ENCODE measurements around the gene HAT1.

Gene HAT1

DNA sequence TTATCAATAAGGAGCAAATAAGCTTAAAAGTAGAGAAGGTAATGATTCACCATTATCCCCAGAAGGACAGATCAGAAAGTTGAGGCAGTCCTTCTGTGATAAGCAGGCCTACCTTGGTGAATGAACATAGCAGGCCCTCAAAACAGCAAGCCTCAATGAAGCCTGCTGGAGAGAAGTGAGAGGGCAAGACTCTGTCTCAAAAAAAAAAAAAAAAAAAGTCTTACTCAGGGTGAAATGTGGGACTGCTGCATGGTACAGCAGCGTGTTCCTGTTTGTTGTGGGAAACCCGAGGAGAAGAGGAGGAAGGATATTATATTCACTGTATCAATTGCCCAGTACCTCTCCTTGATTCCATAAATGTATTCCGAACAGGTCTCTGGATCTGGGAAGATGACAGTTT is 8.7 kb upstream of the HAT1 start:
- peak overlapping the region; percentile 45; the same call in 1 of the 2 replicates for H2AFZ ChIP-seq (ENCODE audit: low read length)
- no peak for TF ChIP-seq EZH2phosphoT487 (IDR thresholded peaks at IDR 0.05; ENCODE audit: borderline replicate concordance)
- TF ChIP-seq, protein P1, sequence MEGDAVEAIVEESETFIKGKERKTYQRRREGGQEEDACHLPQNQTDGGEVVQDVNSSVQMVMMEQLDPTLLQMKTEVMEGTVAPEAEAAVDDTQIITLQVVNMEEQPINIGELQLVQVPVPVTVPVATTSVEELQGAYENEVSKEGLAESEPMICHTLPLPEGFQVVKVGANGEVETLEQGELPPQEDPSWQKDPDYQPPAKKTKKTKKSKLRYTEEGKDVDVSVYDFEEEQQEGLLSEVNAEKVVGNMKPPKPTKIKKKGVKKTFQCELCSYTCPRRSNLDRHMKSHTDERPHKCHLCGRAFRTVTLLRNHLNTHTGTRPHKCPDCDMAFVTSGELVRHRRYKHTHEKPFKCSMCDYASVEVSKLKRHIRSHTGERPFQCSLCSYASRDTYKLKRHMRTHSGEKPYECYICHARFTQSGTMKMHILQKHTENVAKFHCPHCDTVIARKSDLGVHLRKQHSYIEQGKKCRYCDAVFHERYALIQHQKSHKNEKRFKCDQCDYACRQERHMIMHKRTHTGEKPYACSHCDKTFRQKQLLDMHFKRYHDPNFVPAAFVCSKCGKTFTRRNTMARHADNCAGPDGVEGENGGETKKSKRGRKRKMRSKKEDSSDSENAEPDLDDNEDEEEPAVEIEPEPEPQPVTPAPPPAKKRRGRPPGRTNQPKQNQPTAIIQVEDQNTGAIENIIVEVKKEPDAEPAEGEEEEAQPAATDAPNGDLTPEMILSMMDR (conservative IDR thresholded peaks at IDR 0.05; ENCODE audit: low read length), result no peak
- H3K27me3 ChIP-seq (ENCODE audit: insufficient read depth, low read length, poor library complexity, severe bottlenecking), result no peaks in the 10 kb centered on the region

GRCh38 chr2:171919453-171919852 is 2.8 kb upstream of the HAT1 start:
- no peak overlapping the region for H3K9ac ChIP-seq (ENCODE audit: low read depth, low read length, poor library complexity, severe bottlenecking)
- TF ChIP-seq, protein P1 (conservative IDR thresholded peaks at IDR 0.05; ENCODE audit: low read length), result no peak
- TF ChIP-seq EZH2phosphoT487 (IDR thresholded peaks at IDR 0.05; ENCODE audit: borderline replicate concordance), result no peak
- no peak overlapping the region for H2AFZ ChIP-seq (ENCODE audit: low read length)
- no peaks in the 10 kb centered on the region for H3K9me2 ChIP-seq (replicated peaks; ENCODE audit: low read depth, low read length)
- H3K27me3 ChIP-seq (ENCODE audit: insufficient read depth, low read length, poor library complexity, severe bottlenecking), result no peaks in the 10 kb centered on the region
- peaks cover 20% of the 10 kb centered on the region for H3K4me1 ChIP-seq (ENCODE audit: insufficient read depth, low read length, poor library complexity, severe bottlenecking)
- H3F3A ChIP-seq (ENCODE audit: low read depth), result no peaks in the 10 kb centered on the region
- peaks cover 20% of the 10 kb centered on the region for H3K79me2 ChIP-seq (ENCODE audit: insufficient read depth, low read length)
- H3K4me2 ChIP-seq (ENCODE audit: low read depth, low read length, poor library complexity, severe bottlenecking), result no peak overlapping the region
- H3K9me3 ChIP-seq (ENCODE audit: insufficient read depth, low read depth, low read length), result no peaks in the 10 kb centered on the region
- no peak overlapping the region for H3K4me3 ChIP-seq (ENCODE audit: low read length, poor library complexity, severe bottlenecking)
- peaks cover 13% of the 10 kb centered on the region for H4K20me1 ChIP-seq (ENCODE audit: insufficient read depth, low read length, poor library complexity, severe bottlenecking)
- H3K36me3 ChIP-seq (ENCODE audit: insufficient read depth, low read length), result no peaks in the 10 kb centered on the region

More for the DNA sequence above, 8.7 kb upstream of the HAT1 start:
- no peaks in the 10 kb centered on the region for H4K20me1 ChIP-seq (ENCODE audit: insufficient read depth, low read length, poor library complexity, severe bottlenecking)
- no peaks in the 10 kb centered on the region for H3K4me1 ChIP-seq (ENCODE audit: insufficient read depth, low read length, poor library complexity, severe bottlenecking)
- H3K4me2 ChIP-seq (ENCODE audit: low read depth, low read length, poor library complexity, severe bottlenecking), result no peak overlapping the region
- H3F3A ChIP-seq (ENCODE audit: low read depth), result no peaks in the 10 kb centered on the region
- no peaks in the 10 kb centered on the region for H3K9me3 ChIP-seq (ENCODE audit: insufficient read depth, low read depth, low read length)
- H3K9ac ChIP-seq (ENCODE audit: low read depth, low read length, poor library complexity, severe bottlenecking), result no peak overlapping the region
- no peaks in the 10 kb centered on the region for H3K9me2 ChIP-seq (replicated peaks; ENCODE audit: low read depth, low read length)
- H3K4me3 ChIP-seq (ENCODE audit: low read length, poor library complexity, severe bottlenecking), result no peak overlapping the region
- no peaks in the 10 kb centered on the region for H3K36me3 ChIP-seq (ENCODE audit: insufficient read depth, low read length)
- no peaks in the 10 kb centered on the region for H3K79me2 ChIP-seq (ENCODE audit: insufficient read depth, low read length)

GRCh38 chr2:171921970-171922229 is 361 bp upstream of the HAT1 start:
- Histone ChIP-seq H3K9ac (ENCODE audit: low read depth, low read length, poor library complexity, severe bottlenecking) (peak overlapping the region; percentile 84), H3K27me3 (ENCODE audit: insufficient read depth, low read length, poor library complexity, severe bottlenecking) (no peaks in the 10 kb centered on the region), H3K36me3 (ENCODE audit: insufficient read depth, low read length) (peaks cover 2% of the 10 kb centered on the region; the same call in 1 of the 2 replicates)

More at GRCh38 chr2:171921970-171922229, 361 bp upstream of the HAT1 start:
- H3K4me2 ChIP-seq (ENCODE audit: low read depth, low read length, poor library complexity, severe bottlenecking), result peak overlapping the region; percentile 88
- peaks cover 45% of the 10 kb centered on the region for H3K79me2 ChIP-seq (ENCODE audit: insufficient read depth, low read length)
- peaks cover 33% of the 10 kb centered on the region for H3K4me1 ChIP-seq (ENCODE audit: insufficient read depth, low read length, poor library complexity, severe bottlenecking)
- H3K9me2 ChIP-seq (replicated peaks; ENCODE audit: low read depth, low read length), result no peaks in the 10 kb centered on the region
- no peaks in the 10 kb centered on the region for H3K9me3 ChIP-seq (ENCODE audit: insufficient read depth, low read depth, low read length)
- no peaks in the 10 kb centered on the region for H3F3A ChIP-seq (ENCODE audit: low read depth)
- TF ChIP-seq EZH2phosphoT487 (IDR thresholded peaks at IDR 0.05; ENCODE audit: borderline replicate concordance), result no peak
- TF ChIP-seq, protein P1 (conservative IDR thresholded peaks at IDR 0.05; ENCODE audit: low read length), result no peak
- H3K4me3 ChIP-seq (ENCODE audit: low read length, poor library complexity, severe bottlenecking), result peak overlapping the region; percentile 81
- H2AFZ ChIP-seq (ENCODE audit: low read length), result peak overlapping the region; percentile 97
- H4K20me1 ChIP-seq (ENCODE audit: insufficient read depth, low read length, poor library complexity, severe bottlenecking), result peaks cover 22% of the 10 kb centered on the region

Measured in Loucy (cell line).